ENCODE data around the gene HLTF. TPM values are rescaled to one million over a fixed set of nuclear protein-coding genes. Genes with fewer than 3 reads are reported as not detected.

The HLTF gene
- total and polyA plus RNA-seq, 10 donors, result 5.4 to 26.5 (median 19.2) TPM

DNA sequence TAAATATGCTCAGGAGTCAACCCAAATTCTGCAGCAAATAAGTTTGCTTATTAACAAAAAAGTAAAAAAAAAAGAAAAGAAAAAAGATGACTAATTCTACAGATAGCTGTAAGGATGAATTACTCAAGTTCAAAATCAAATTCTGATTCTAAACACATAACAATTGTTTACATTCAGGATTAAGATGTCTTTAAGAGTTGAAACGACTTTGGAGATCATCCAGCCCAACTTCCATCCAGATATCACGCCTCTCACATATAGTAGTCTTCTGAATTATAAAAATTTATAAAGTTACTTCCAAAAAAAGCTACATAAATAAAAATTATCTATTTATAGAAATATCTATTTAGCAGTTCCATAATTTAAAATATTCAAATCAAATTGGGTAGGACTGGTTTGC is 55.2 kb downstream of the HLTF start:
- DNase-seq, result no peak
- H3K36me3 ChIP-seq, result peaks cover 0 to 92% (median 36%) of the 10 kb centered on the region in 6 donors
- H3K27me3 ChIP-seq (replicated peaks in 1 of 7), result no peaks in the 10 kb centered on the region
- no peaks in the 10 kb centered on the region for H3K4me1 ChIP-seq
- no peak overlapping the region for H3K4me3 ChIP-seq
- no peaks in the 10 kb centered on the region for H3K9me3 ChIP-seq
- H3K27ac ChIP-seq, result no peak overlapping the region
- intact Hi-C loops (cut with DNase I; ENCODE audit: low total_unique reads), result no loop called here
- WGBS, 5 donors, result 93 to 96% (median 95%) methylated on average over 2 of the region's 2 CpGs
- TF ChIP-seq POLR2A (IDR thresholded peaks at IDR 0.05) (no peak), POLR2AphosphoS5 (IDR thresholded peaks at IDR 0.05) (no peak)
- TF ChIP-seq, protein P1, sequence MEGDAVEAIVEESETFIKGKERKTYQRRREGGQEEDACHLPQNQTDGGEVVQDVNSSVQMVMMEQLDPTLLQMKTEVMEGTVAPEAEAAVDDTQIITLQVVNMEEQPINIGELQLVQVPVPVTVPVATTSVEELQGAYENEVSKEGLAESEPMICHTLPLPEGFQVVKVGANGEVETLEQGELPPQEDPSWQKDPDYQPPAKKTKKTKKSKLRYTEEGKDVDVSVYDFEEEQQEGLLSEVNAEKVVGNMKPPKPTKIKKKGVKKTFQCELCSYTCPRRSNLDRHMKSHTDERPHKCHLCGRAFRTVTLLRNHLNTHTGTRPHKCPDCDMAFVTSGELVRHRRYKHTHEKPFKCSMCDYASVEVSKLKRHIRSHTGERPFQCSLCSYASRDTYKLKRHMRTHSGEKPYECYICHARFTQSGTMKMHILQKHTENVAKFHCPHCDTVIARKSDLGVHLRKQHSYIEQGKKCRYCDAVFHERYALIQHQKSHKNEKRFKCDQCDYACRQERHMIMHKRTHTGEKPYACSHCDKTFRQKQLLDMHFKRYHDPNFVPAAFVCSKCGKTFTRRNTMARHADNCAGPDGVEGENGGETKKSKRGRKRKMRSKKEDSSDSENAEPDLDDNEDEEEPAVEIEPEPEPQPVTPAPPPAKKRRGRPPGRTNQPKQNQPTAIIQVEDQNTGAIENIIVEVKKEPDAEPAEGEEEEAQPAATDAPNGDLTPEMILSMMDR (IDR thresholded peaks at IDR 0.05 in 8 of 11, conservative IDR thresholded peaks at IDR 0.05 in 3 of 11), result no peak

- H3K27me3 ChIP-seq (replicated peaks in 1 of 7), result no peaks in the 10 kb centered on the region
- no peaks in the 10 kb centered on the region for H3K4me1 ChIP-seq
- TF ChIP-seq, protein P1 (IDR thresholded peaks at IDR 0.05 in 8 of 11, conservative IDR thresholded peaks at IDR 0.05 in 3 of 11), result no peak
- TF ChIP-seq POLR2AphosphoS5 (IDR thresholded peaks at IDR 0.05) (no peak), POLR2A (IDR thresholded peaks at IDR 0.05) (no peak)
- peaks cover 0 to 100% (median 61%) of the 10 kb centered on the region in 6 donors for H3K36me3 ChIP-seq
- no peak overlapping the region for H3K4me3 ChIP-seq
- no peak for DNase-seq
- peaks cover 0 to 11% (median 3%) of the 10 kb centered on the region in 8 donors for H3K9me3 ChIP-seq
- H3K27ac ChIP-seq, result no peak overlapping the region
- WGBS, 5 donors, result 76 to 91% (median 87%) methylated on average over 4 of the region's 4 CpGs
- intact Hi-C loops (cut with DNase I; ENCODE audit: low total_unique reads), result no loop called here
Observed at GRCh38 chr3:149026718-149027117, 59.6 kb downstream of the HLTF start.

DNA sequence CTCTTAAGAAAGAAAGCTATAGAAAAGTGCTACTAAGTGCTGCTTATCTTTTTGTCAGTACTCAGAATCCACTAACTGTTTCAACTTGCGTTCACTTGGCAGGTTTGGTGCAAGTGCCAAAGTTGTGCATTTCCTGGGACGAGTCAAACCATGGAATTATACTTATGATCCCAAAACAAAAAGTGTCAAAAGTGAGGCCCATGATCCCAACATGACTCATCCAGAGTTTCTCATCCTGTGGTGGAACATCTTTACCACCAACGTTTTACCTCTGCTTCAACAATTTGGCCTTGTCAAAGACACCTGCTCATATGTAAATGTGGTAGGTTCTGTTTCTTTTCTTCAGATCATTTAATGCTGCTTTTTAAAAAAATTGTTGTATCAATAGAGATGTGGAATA is 62.4 kb downstream of the HLTF start:
- intact Hi-C loops (cut with DNase I; ENCODE audit: low total_unique reads), result no loop called here
- H3K4me3 ChIP-seq, result no peak overlapping the region
- DNase-seq, result no peak
- peaks cover 0 to 8% (median 0%) of the 10 kb centered on the region in 6 donors for H3K4me1 ChIP-seq
- H3K36me3 ChIP-seq, result peaks cover 0 to 100% (median 68%) of the 10 kb centered on the region in 6 donors
- no peaks in the 10 kb centered on the region for H3K27me3 ChIP-seq (replicated peaks in 1 of 7)
- H3K27ac ChIP-seq, result no peak overlapping the region
- TF ChIP-seq, protein P1 (IDR thresholded peaks at IDR 0.05 in 8 of 11, conservative IDR thresholded peaks at IDR 0.05 in 3 of 11), result no peak
- TF ChIP-seq POLR2AphosphoS5 (IDR thresholded peaks at IDR 0.05) (no peak), POLR2A (IDR thresholded peaks at IDR 0.05) (no peak)
- WGBS, 5 donors, result 87 to 92% (median 89%) methylated on average over 3 of the region's 3 CpGs
- H3K9me3 ChIP-seq, result peaks cover 0 to 11% (median 3%) of the 10 kb centered on the region in 8 donors

- Histone ChIP-seq H3K4me3 (no peak overlapping the region), H3K9me3 (peaks cover 0 to 11% (median 3%) of the 10 kb centered on the region in 8 donors), H3K4me1 (peaks cover 0 to 21% (median 1%) of the 10 kb centered on the region in 6 donors), H3K27me3 (replicated peaks in 1 of 7) (no peaks in the 10 kb centered on the region), H3K27ac (no peak overlapping the region), H3K36me3 (peaks cover 0 to 100% (median 53%) of the 10 kb centered on the region in 6 donors)
- DNase-seq, result no peak
- intact Hi-C loops (cut with DNase I; ENCODE audit: low total_unique reads), result no loop called here
- WGBS, 5 donors, result 40 to 73% (median 49%) methylated on average over 1 of the region's 1 CpG
- no peak for TF ChIP-seq POLR2A (IDR thresholded peaks at IDR 0.05)
- no peak for TF ChIP-seq POLR2AphosphoS5 (IDR thresholded peaks at IDR 0.05)
- TF ChIP-seq, protein P1 (IDR thresholded peaks at IDR 0.05 in 8 of 11, conservative IDR thresholded peaks at IDR 0.05 in 3 of 11), result no peak
Observed at GRCh38 chr3:149021830-149022229, 64.5 kb downstream of the HLTF start.
